ENCODE data around the gene NEURL1.

- TF ChIP-seq EZH2 (IDR thresholded peaks at IDR 0.05; ENCODE audit: borderline replicate concordance, low read depth, low read length, severe bottlenecking), result no peak
- TF ChIP-seq POLR2AphosphoS5 (IDR thresholded peaks at IDR 0.05; ENCODE audit: insufficient read depth, low read depth, low read length), result no peak
- no peak for TF ChIP-seq POLR2A (IDR thresholded peaks at IDR 0.05; ENCODE audit: low read depth, low read length)
- no peak for TF ChIP-seq CTCF (IDR thresholded peaks at IDR 0.05; ENCODE audit: extremely low read depth in 1 of 2, insufficient read depth in 1 of 2, low read depth in 1 of 2, low read length in 2 of 2)
- no peak for TF ChIP-seq FOS (IDR thresholded peaks at IDR 0.05; ENCODE audit: borderline replicate concordance, insufficient read depth, low read length)
Measured at GRCh38 chr10:103585011-103585405, 91.5 kb downstream of the NEURL1 start.

Data from endothelial cell of umbilical vein (primary cell).